ENCODE measurements around the gene AREL1.

The AREL1 gene

GRCh38 chr14:74658535-74659131 is 54.2 kb downstream of the AREL1 start:
- no peak for DNase-seq (ENCODE audit: low spot score)

- DNase-seq (ENCODE audit: low spot score) = no peak
Observed at GRCh38 chr14:74656964-74657363, 55.9 kb downstream of the AREL1 start.

GRCh38 chr14:74655599-74656395 is 57.1 kb downstream of the AREL1 start:
- no peak for DNase-seq (ENCODE audit: low spot score)

GRCh38 chr14:74654931-74655330 is 57.9 kb downstream of the AREL1 start:
- no peak for DNase-seq (ENCODE audit: low spot score)

GRCh38 chr14:74653386-74654138 is 59.3 kb downstream of the AREL1 start:
- no peak for DNase-seq (ENCODE audit: low spot score)

- DNase-seq (ENCODE audit: low spot score) = no peak
Observed at GRCh38 chr14:74652541-74652940, 60.3 kb downstream of the AREL1 start.

GRCh38 chr14:74650927-74651686 is 61.8 kb downstream of the AREL1 start:
- no peak for DNase-seq (ENCODE audit: low spot score)

GRCh38 chr14:74649673-74650072 is 63.2 kb downstream of the AREL1 start:
- DNase-seq (ENCODE audit: low spot score) = no peak

GRCh38 chr14:74649167-74649566 is 63.7 kb downstream of the AREL1 start:
- no peak for DNase-seq (ENCODE audit: low spot score)

- no peak for DNase-seq (ENCODE audit: low spot score)
Observed at GRCh38 chr14:74648601-74649000, 64.3 kb downstream of the AREL1 start.

- peak; percentile 53 for DNase-seq (ENCODE audit: low spot score)
Observed at GRCh38 chr14:74647678-74648461, 65.0 kb downstream of the AREL1 start.

GRCh38 chr14:74647061-74647677 is 65.7 kb downstream of the AREL1 start:
- no peak for DNase-seq (ENCODE audit: low spot score)

- no peak for DNase-seq (ENCODE audit: low spot score)
Observed at GRCh38 chr14:74645756-74646470, 67.0 kb downstream of the AREL1 start.

GRCh38 chr14:74645244-74645643 is 67.6 kb downstream of the AREL1 start:
- DNase-seq (ENCODE audit: low spot score) = no peak

- DNase-seq (ENCODE audit: low spot score) = no peak
Observed at GRCh38 chr14:74641601-74642391, 71.1 kb downstream of the AREL1 start.

- no peak for DNase-seq (ENCODE audit: low spot score)
Observed at GRCh38 chr14:74638966-74639365, 73.9 kb downstream of the AREL1 start.

- DNase-seq (ENCODE audit: low spot score) = no peak
Observed at GRCh38 chr14:74638066-74638465, 74.8 kb downstream of the AREL1 start.

GRCh38 chr14:74637178-74637550 is 75.7 kb downstream of the AREL1 start:
- DNase-seq (ENCODE audit: low spot score) = no peak

- no peak for DNase-seq (ENCODE audit: low spot score)
Observed at GRCh38 chr14:74636424-74637177, 76.3 kb downstream of the AREL1 start.
